ENCODE measurements around the gene ATP5MG. TPM values are rescaled to one million over a fixed set of nuclear protein-coding genes. Genes with fewer than 3 reads are reported as not detected.
"Not testable (repeated sequence)": the region's sequence is repeated elsewhere in the genome, so short reads cannot be mapped to it uniquely, and the experiment has no call there.

The ATP5MG gene
- polyA plus RNA-seq, 1 experiment: 170 TPM

DNA sequence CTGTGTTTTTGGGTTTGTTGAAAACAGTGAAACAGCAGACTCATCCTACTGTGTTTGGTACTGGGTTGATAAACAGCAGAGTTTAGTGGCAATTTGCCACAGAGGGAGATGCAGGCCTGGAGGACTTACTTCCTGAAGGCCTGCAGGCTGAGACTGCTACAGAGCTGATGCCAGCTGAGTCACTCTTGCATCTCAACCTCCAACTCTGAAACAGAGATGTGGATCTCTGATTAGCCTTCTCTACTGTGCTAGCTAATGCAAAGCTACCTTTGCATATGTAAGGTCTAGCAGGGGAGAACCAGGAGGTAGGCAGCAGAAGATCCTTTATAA, 14.3 kb downstream of the ATP5MG start:
- TF ChIP-seq, protein P1, sequence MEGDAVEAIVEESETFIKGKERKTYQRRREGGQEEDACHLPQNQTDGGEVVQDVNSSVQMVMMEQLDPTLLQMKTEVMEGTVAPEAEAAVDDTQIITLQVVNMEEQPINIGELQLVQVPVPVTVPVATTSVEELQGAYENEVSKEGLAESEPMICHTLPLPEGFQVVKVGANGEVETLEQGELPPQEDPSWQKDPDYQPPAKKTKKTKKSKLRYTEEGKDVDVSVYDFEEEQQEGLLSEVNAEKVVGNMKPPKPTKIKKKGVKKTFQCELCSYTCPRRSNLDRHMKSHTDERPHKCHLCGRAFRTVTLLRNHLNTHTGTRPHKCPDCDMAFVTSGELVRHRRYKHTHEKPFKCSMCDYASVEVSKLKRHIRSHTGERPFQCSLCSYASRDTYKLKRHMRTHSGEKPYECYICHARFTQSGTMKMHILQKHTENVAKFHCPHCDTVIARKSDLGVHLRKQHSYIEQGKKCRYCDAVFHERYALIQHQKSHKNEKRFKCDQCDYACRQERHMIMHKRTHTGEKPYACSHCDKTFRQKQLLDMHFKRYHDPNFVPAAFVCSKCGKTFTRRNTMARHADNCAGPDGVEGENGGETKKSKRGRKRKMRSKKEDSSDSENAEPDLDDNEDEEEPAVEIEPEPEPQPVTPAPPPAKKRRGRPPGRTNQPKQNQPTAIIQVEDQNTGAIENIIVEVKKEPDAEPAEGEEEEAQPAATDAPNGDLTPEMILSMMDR (IDR thresholded peaks at IDR 0.05; ENCODE audit: insufficient read depth, low read depth, low read length): no peak
- ChIA-PET CTCF (interaction anchor here (1.2 kb wide), 1 partner anchor 72 kb away, joined by 3 read pairs; no protein-coding TSS in a partner anchor), POLR2A (no interaction called here)
- peak; percentile 69 for DNase-seq (ENCODE audit: low read depth)
- no peaks in the 10 kb centered on the region for H3K27me3 ChIP-seq (ENCODE audit: control insufficient read depth, insufficient read depth, low read length)
- H3K36me3 ChIP-seq (ENCODE audit: control insufficient read depth, insufficient read depth, low read length): 0 out of 2 replicates have a peak, but pooled peaks cover 1% of the 10 kb centered on the region
- no peak overlapping the region for H3K4me3 ChIP-seq (ENCODE audit: low read depth, low read length)

DNA sequence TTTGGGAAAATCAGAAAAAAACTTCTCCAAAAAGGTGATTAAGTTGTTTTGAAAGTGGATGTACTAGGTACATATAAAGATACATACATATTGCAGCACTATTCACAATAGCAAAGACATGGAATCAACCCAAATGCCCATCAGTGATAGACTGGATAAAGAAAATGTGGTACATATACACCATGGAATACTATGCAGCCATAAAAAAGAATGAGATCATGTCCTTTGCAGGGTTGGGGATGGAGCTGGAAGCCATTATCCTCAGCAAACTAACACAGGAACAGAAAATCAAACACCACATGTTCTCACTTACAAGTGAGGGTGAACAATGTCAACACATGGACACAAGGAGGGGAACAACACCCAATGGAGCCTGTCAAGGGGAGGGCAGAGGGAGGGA, 15.5 kb downstream of the ATP5MG start:
- H3K36me3 ChIP-seq (ENCODE audit: control insufficient read depth, insufficient read depth, low read length); H3K4me3 ChIP-seq (ENCODE audit: low read depth, low read length); POLR2A ChIA-PET; H3K27me3 ChIP-seq (ENCODE audit: control insufficient read depth, insufficient read depth, low read length); CTCF ChIA-PET; DNase-seq (ENCODE audit: low read depth): not testable (repeated sequence)

DNA sequence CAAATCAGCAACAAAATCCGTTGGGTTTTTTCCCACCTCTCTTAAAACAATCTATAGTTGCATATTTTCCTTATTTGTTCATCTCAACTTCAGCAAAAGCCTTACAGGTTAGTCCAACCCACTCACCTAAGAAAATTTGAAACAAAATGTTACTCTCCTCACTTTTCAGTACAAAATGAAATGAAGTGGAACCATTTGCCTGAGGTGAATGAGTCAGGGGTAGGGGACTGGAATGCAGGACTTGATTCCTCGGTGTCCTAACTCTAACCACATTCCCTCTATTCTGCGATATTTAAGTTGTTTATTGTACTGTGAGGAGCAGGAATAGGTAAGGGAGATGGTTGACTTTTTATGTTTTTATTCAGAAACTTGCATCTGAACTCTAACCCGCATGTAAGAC, 16.4 kb downstream of the ATP5MG start:
- POLR2A ChIA-PET: no interaction called here
- CTCF ChIA-PET: interaction anchor here (0.8 kb wide), 1 partner anchor 87 kb away, joined by 4 read pairs; no protein-coding TSS in a partner anchor

DNA sequence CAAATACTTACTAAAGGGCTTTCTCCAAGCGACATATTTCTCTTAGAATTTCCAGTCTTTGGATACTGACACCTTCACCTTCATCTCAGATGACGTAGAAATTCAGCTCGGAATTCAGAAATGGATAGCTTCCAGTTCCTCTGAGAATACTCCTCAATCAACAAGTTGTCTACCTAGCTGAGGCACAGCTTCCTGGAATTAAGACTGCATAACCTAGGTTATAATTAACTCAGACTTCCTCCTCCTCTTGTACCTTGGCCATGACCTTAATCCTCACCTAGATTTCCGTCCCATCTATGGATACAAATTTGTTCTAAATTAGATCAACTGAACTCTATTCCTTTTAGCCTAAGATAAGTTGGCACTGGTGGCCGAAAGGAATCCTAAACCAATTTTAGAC, 17.4 kb downstream of the ATP5MG start:
- no peak for DNase-seq (ENCODE audit: low read depth)
- no peaks in the 10 kb centered on the region for H3K36me3 ChIP-seq (ENCODE audit: control insufficient read depth, insufficient read depth, low read length)
- H3K4me3 ChIP-seq (ENCODE audit: low read depth, low read length): no peak overlapping the region
- CTCF ChIA-PET: interaction anchor here (0.8 to 1.2 kb wide), 3 partner anchors 10 to 87 kb away, joined by 3 to 4 read pairs (median 3); no protein-coding TSS in a partner anchor
- H3K27me3 ChIP-seq (ENCODE audit: control insufficient read depth, insufficient read depth, low read length): no peaks in the 10 kb centered on the region
- POLR2A ChIA-PET: no interaction called here
- TF ChIP-seq, protein P1 (IDR thresholded peaks at IDR 0.05; ENCODE audit: insufficient read depth, low read depth, low read length): no peak

More for the DNA sequence above, 16.4 kb downstream of the ATP5MG start:
- Histone ChIP-seq H3K36me3 (ENCODE audit: control insufficient read depth, insufficient read depth, low read length) (0 out of 2 replicates have a peak, but pooled peaks cover 1% of the 10 kb centered on the region), H3K4me3 (ENCODE audit: low read depth, low read length) (no peak overlapping the region), H3K27me3 (ENCODE audit: control insufficient read depth, insufficient read depth, low read length) (no peaks in the 10 kb centered on the region)
- TF ChIP-seq, protein P1 (IDR thresholded peaks at IDR 0.05; ENCODE audit: insufficient read depth, low read depth, low read length): no peak
- DNase-seq (ENCODE audit: low read depth): no peak

DNA sequence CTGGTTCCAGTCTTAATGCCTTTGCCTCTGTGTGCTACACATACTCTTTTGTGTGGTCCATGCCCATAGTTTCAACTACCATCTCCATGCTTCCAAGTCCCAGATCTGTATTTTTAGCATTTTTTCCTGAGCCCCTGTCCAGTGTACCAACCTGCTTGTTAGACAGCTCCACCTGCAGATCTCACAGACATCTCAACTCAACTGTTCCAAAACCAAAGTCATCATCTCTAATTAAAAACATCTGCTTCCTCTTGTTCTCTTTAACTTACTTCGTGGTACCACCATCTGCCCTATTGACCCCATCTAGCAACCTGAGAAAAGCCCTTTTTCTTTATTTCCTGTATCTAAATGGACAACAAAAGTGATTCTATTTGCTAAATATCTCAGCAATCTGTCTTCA, 26.3 kb downstream of the ATP5MG start:
- H3K27me3 ChIP-seq (ENCODE audit: control insufficient read depth, insufficient read depth, low read length): no peaks in the 10 kb centered on the region
- TF ChIP-seq, protein P1 (IDR thresholded peaks at IDR 0.05; ENCODE audit: insufficient read depth, low read depth, low read length): no peak
- ChIA-PET POLR2A (no interaction called here), CTCF (no interaction called here)
- H3K36me3 ChIP-seq (ENCODE audit: control insufficient read depth, insufficient read depth, low read length): no peaks in the 10 kb centered on the region
- DNase-seq (ENCODE audit: low read depth): no peak
- H3K4me3 ChIP-seq (ENCODE audit: low read depth, low read length): no peak overlapping the region

DNA sequence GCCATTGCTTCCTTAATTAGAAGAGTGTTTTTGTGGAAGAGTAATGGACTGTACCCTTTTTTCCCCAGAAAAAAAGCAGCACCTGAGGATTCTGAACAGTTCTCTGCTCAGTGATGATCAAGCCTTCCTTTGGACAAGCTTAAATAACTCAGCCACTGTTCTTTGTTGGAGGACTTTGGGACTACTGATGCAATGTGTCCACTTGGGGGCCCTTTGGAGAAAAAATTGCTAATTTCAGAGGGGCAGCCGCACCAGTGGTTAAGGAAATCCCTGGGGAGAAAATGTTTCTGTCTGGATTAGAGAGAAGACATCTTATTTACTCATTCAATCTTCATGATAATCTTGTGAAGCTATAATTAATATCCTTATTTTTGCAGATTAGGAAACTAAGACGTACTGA, 29.6 kb downstream of the ATP5MG start:
- ChIA-PET POLR2A (interaction anchor here (0.5 kb wide), 1 partner anchor 10 kb away, joined by 3 read pairs; no protein-coding TSS in a partner anchor), CTCF (interaction anchor here (1.2 to 1.8 kb wide), 2 partner anchors 27 to 29 kb away, joined by 3 to 9 read pairs; no protein-coding TSS in a partner anchor)
- no peak for DNase-seq (ENCODE audit: low read depth)
- H3K27me3 ChIP-seq (ENCODE audit: control insufficient read depth, insufficient read depth, low read length): no peaks in the 10 kb centered on the region
- no peak overlapping the region for H3K4me3 ChIP-seq (ENCODE audit: low read depth, low read length)
- H3K36me3 ChIP-seq (ENCODE audit: control insufficient read depth, insufficient read depth, low read length): no peaks in the 10 kb centered on the region
- TF ChIP-seq, protein P1 (IDR thresholded peaks at IDR 0.05; ENCODE audit: insufficient read depth, low read depth, low read length): no peak
